Gastroesophageal sphincter (tissue), 3 donors: ENCODE data around the gene C19orf25.
A peak's percentile ranks its signal among the peaks of the same experiment; 100 is the strongest.

Source experiments
- EP300 ChIP-seq: sonication (generic); formaldehyde crosslinking; IDR thresholded peaks from one replicate; pipeline ENCODE4 v1.6.1; 2017; ENCODE audit warnings: antibody characterized with exemption, mild to moderate bottlenecking
- POLR2A ChIP-seq, 2 donors: fragments of 450-650 bp; IDR thresholded peaks; one replicate each; pipeline ENCODE4 v1.6.1; 2017; ENCODE audit warnings: antibody characterized with exemption in 2 of 2, mild to moderate bottlenecking in 2 of 2, moderate library complexity in 1 of 2
- POLR2AphosphoS5 ChIP-seq: sonication (generic); formaldehyde crosslinking; IDR thresholded peaks from one replicate; pipeline ENCODE4 v1.6.1; 2017; ENCODE audit warnings: antibody characterized with exemption
- TF ChIP-seq, protein P1 (sequence below), 4 experiments: fragments of 200-600 bp in 2 of 4; fragments of 450-650 bp in 2 of 4; sonication (generic) in 1 of 4; IDR thresholded peaks; one replicate each; pipeline ENCODE4 v1.5.1; 2017 to 2019; ENCODE audit warnings: antibody characterized with exemption in 4 of 4, mild to moderate bottlenecking in 2 of 4, moderate library complexity in 2 of 4

DNA sequence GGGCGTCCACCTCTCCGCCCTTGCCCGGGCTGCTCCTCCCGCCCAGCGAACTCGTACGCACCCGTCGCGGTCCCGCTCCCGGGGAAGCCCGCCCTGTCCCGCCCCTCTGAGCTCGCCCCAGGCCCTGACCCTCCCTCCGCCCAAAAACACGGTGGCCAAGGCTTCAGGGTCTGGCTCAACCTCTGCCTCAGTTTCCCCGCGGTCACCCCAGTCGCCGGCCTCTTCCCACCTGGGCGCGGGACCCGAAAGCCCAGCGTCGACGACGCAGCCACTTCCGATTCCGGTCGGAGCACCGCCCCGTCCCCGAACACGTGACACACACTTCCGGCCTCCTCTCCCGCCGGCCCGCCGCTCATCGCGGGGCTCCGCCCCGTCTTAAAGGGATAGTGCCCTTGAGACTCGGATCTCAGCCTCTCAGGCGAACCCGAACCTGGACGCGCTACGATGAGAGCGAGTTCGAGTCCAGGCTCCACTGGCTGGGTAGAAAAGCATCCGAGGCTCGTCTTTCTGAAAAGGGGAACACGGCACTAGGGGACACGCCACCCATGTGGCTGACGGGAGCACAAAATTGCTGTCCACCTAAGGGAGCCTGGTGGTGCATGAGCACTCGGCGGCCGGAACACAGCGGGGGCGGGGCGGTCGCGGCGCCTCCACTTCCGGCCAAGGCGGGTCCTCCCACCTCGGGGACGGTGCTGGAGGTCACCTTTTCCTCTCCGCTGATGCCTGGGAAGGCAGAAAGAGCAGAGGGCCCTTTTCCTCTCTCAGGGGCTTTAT lies at the start of gene C19orf25:
- TF ChIP-seq, protein P1, sequence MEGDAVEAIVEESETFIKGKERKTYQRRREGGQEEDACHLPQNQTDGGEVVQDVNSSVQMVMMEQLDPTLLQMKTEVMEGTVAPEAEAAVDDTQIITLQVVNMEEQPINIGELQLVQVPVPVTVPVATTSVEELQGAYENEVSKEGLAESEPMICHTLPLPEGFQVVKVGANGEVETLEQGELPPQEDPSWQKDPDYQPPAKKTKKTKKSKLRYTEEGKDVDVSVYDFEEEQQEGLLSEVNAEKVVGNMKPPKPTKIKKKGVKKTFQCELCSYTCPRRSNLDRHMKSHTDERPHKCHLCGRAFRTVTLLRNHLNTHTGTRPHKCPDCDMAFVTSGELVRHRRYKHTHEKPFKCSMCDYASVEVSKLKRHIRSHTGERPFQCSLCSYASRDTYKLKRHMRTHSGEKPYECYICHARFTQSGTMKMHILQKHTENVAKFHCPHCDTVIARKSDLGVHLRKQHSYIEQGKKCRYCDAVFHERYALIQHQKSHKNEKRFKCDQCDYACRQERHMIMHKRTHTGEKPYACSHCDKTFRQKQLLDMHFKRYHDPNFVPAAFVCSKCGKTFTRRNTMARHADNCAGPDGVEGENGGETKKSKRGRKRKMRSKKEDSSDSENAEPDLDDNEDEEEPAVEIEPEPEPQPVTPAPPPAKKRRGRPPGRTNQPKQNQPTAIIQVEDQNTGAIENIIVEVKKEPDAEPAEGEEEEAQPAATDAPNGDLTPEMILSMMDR (IDR thresholded peaks at IDR 0.05): peak in 1 of 4 experiments; percentile 20
- peak; percentile 76 for TF ChIP-seq POLR2AphosphoS5
- peak; percentile 65 to 76 for TF ChIP-seq POLR2A (IDR thresholded peaks at IDR 0.05)
- TF ChIP-seq EP300: no peak
